Mononuclear cell (primary cell): Measurements from ENCODE around the gene PRKD2. TPM values are rescaled to one million over a fixed set of nuclear protein-coding genes. Genes with fewer than 3 reads are reported as not detected.
A peak's percentile ranks its signal among the peaks of the same experiment; 100 is the strongest.
"Not testable (repeated sequence)": the region's sequence is repeated elsewhere in the genome, so short reads cannot be mapped to it uniquely, and the experiment has no call there.

ENCODE experiments used
- H3K27me3 ChIP-seq: 2 replicates; pipeline ENCODE4 v1.6.0; 2011; ENCODE audit warnings: low read length, control low read depth; ENCODE audit not compliant: insufficient read depth
- H3K4me1 ChIP-seq: 2 replicates; pipeline ENCODE4 v1.5.1; 2011; ENCODE audit warnings: mild to moderate bottlenecking, low read length, control low read depth; ENCODE audit not compliant: insufficient read depth
- H3K4me3 ChIP-seq: 2 replicates; pipeline ENCODE4 v1.5.1; 2011; ENCODE audit warnings: mild to moderate bottlenecking, low read length, moderate library complexity
- H3K9me3 ChIP-seq: 2 replicates; pipeline ENCODE4 v1.5.1; 2011; ENCODE audit warnings: low read depth, mild to moderate bottlenecking, control low read depth, low read length
- total RNA-seq: library from RNA; depleted of rRNA; stranded (reverse); fragments of >200 nt; gene quantifications from one replicate; pipeline ENCODE4 v1.2.3, GENCODE V29; 2012

Gene PRKD2
- 25.2 TPM for total RNA-seq

- no peaks in the 10 kb centered on the region for H3K27me3 ChIP-seq
- H3K4me3 ChIP-seq = peak within 1 kb of the TSS; percentile 88
- H3K4me1 ChIP-seq = peaks cover 76% of the 10 kb centered on the region
- H3K9me3 ChIP-seq = no peaks in the 10 kb centered on the region
Observed at GRCh38 chr19:46717034-46717715, at the start of gene PRKD2. Gene PRKD2 (minus strand): TSS chr19:46717114. CDS start chr19:46716370, 744 bp downstream.

- no peaks in the 10 kb centered on the region for H3K4me1 ChIP-seq
- H3K27me3 ChIP-seq = no peaks in the 10 kb centered on the region
Observed at GRCh38 chr19:46764817-46765291, 47.9 kb upstream of the PRKD2 start.

GRCh38 chr19:46762245-46762890 lies 45.5 kb upstream of the PRKD2 start:
- H3K4me1 ChIP-seq = peaks cover 6% of the 10 kb centered on the region

More at GRCh38 chr19:46764817-46765291, 47.9 kb upstream of the PRKD2 start:
- Histone ChIP-seq H3K4me3 (no peak overlapping the region), H3K9me3 (no peaks in the 10 kb centered on the region)

GRCh38 chr19:46761418-46761831 lies 44.5 kb upstream of the PRKD2 start:
- Histone ChIP-seq H3K27me3 (no peaks in the 10 kb centered on the region), H3K9me3 (no peaks in the 10 kb centered on the region), H3K4me3 (no peak overlapping the region), H3K4me1 (peaks cover 10% of the 10 kb centered on the region)

More at GRCh38 chr19:46762245-46762890, 45.5 kb upstream of the PRKD2 start:
- Histone ChIP-seq H3K27me3 (no peaks in the 10 kb centered on the region), H3K9me3 (no peaks in the 10 kb centered on the region), H3K4me3 (no peak overlapping the region)

GRCh38 chr19:46760897-46761296 lies 44.0 kb upstream of the PRKD2 start:
- H3K4me3 ChIP-seq, H3K27me3 ChIP-seq, H3K4me1 ChIP-seq, H3K9me3 ChIP-seq: not testable (repeated sequence)

- H3K27me3 ChIP-seq = no peaks in the 10 kb centered on the region
Observed at GRCh38 chr19:46760363-46760762, 43.4 kb upstream of the PRKD2 start.

GRCh38 chr19:46759817-46760333 lies 43.0 kb upstream of the PRKD2 start:
- H3K27me3 ChIP-seq = no peaks in the 10 kb centered on the region
- no peaks in the 10 kb centered on the region for H3K9me3 ChIP-seq
- H3K4me3 ChIP-seq = no peak overlapping the region
- H3K4me1 ChIP-seq = peaks cover 18% of the 10 kb centered on the region

More at GRCh38 chr19:46760363-46760762, 43.4 kb upstream of the PRKD2 start:
- Histone ChIP-seq H3K4me3 (no peak overlapping the region), H3K4me1 (peaks cover 13% of the 10 kb centered on the region), H3K9me3 (no peaks in the 10 kb centered on the region)

- Histone ChIP-seq H3K9me3 (no peaks in the 10 kb centered on the region), H3K27me3 (no peaks in the 10 kb centered on the region), H3K4me1 (peaks cover 18% of the 10 kb centered on the region), H3K4me3 (no peak overlapping the region)
Observed at GRCh38 chr19:46759206-46759605, 42.3 kb upstream of the PRKD2 start.

- Histone ChIP-seq H3K4me3 (no peak overlapping the region), H3K4me1 (peaks cover 22% of the 10 kb centered on the region), H3K9me3 (no peaks in the 10 kb centered on the region), H3K27me3 (no peaks in the 10 kb centered on the region)
Observed at GRCh38 chr19:46756544-46756888, 39.6 kb upstream of the PRKD2 start.

- H3K27me3 ChIP-seq = no peaks in the 10 kb centered on the region
- peaks cover 22% of the 10 kb centered on the region for H3K4me1 ChIP-seq
- no peaks in the 10 kb centered on the region for H3K9me3 ChIP-seq
- H3K4me3 ChIP-seq = no peak overlapping the region
Observed at GRCh38 chr19:46755853-46756543, 39.1 kb upstream of the PRKD2 start.

GRCh38 chr19:46755077-46755852 lies 38.4 kb upstream of the PRKD2 start:
- H3K4me3 ChIP-seq = no peak overlapping the region
- H3K27me3 ChIP-seq = no peaks in the 10 kb centered on the region
- no peaks in the 10 kb centered on the region for H3K9me3 ChIP-seq
- peaks cover 22% of the 10 kb centered on the region for H3K4me1 ChIP-seq

- no peak overlapping the region for H3K4me3 ChIP-seq
- no peaks in the 10 kb centered on the region for H3K9me3 ChIP-seq
- peaks cover 18% of the 10 kb centered on the region for H3K4me1 ChIP-seq
- H3K27me3 ChIP-seq = no peaks in the 10 kb centered on the region
Observed at GRCh38 chr19:46753420-46754155, 36.7 kb upstream of the PRKD2 start.

- peaks cover 31% of the 10 kb centered on the region for H3K4me1 ChIP-seq
Observed at GRCh38 chr19:46748325-46749109, 31.6 kb upstream of the PRKD2 start.

More at GRCh38 chr19:46748325-46749109, 31.6 kb upstream of the PRKD2 start:
- Histone ChIP-seq H3K27me3 (no peaks in the 10 kb centered on the region), H3K9me3 (no peaks in the 10 kb centered on the region), H3K4me3 (no peak overlapping the region)
